Measurements from ENCODE around the gene PRCC. TPM values are rescaled to one million over a fixed set of nuclear protein-coding genes. Genes with fewer than 3 reads are reported as not detected.

The PRCC gene
- total and polyA plus RNA-seq, 2 of the 4 experiments (the other 2 are of a cell fraction): 10.6 to 59.6 TPM

DNA sequence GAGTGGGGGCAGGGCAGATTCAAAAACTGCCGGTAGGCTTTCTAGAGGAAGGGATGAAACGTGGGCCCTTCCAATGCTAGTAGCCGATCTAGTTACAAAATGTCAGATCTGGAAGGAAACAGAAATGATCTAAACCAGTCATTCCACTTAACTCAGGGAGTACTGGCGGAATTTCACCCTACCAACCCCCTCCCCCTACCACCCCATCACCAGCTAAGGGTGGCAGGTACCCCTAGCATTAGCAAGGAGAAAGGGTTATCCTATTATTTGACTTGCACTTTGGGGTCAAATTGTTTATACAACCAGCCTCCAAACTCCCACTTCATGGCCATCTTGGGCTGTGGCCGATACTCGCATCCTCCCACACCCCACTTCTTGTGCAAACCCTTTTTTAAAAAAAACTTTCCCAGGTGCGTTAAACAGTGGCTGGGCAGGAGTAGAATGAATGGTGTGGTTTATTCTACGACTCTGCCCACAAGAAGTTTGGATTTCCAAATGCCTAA lies 25.8 kb upstream of the PRCC start:
- no peak overlapping the region for H2BK20ac ChIP-seq (ENCODE audit: low read depth, low read length)
- H2BK120ac ChIP-seq (ENCODE audit: low read depth, low read length): no peak overlapping the region
- TF ChIP-seq POLR2A (IDR thresholded peaks at IDR 0.05; ENCODE audit: low read depth, low read length) (no peak), MAZ (IDR thresholded peaks at IDR 0.05; ENCODE audit: borderline replicate concordance, low read depth, low read length) (no peak), NFE2L2 (IDR thresholded peaks at IDR 0.05; ENCODE audit: low read depth, low read length) (no peak)
- H3K79me1 ChIP-seq (ENCODE audit: low read depth in 1 of 2, low read length in 2 of 2): peaks cover 10 to 65% of the 10 kb centered on the region in 2 experiments; a peak in 3 of 4 replicates
- H3K36me3 ChIP-seq (ENCODE audit: control insufficient read depth, insufficient read depth, low read length): peaks cover 38% of the 10 kb centered on the region
- H2BK5ac ChIP-seq (ENCODE audit: low read depth, low read length, poor library complexity, severe bottlenecking): peak overlapping the region; percentile 65
- dilution Hi-C loops (cut with HindIII; ENCODE audit: low sequenced_read_pairs, unreplicated experiment): no loop called here
- no peak overlapping the region for H3K9ac ChIP-seq (ENCODE audit: low read depth, low read length)
- H4K20me1 ChIP-seq (ENCODE audit: insufficient read depth, low read length): 0 out of 2 replicates have a peak, but pooled peaks cover 11% of the 10 kb centered on the region
- H4K91ac ChIP-seq (ENCODE audit: insufficient read depth, low read depth, low read length): peak overlapping the region; percentile 61
- peak overlapping the region; percentile 45 to 93 for H4K8ac ChIP-seq (ENCODE audit: low read depth in 2 of 2, low read length in 2 of 2)
- WGBS, 2 experiments (ENCODE audit: extremely low coverage in 2 of 2, insufficient read length in 1 of 2): no CpG with 5 or more reads among the region's 8 CpGs
- peaks cover 6% of the 10 kb centered on the region for H3K4me1 ChIP-seq (ENCODE audit: control insufficient read depth, insufficient read depth, low read length)
- H3K4ac ChIP-seq (ENCODE audit: low read depth, low read length): peak overlapping the region; percentile 72
- no peak for ATAC-seq (ENCODE audit: low read depth)
- H3K4me3 ChIP-seq (ENCODE audit: insufficient read depth, low read depth, low read length): no peak overlapping the region
- no peak for DNase-seq
- intact Hi-C loops (cut with micrococcal nuclease): loop anchor here (1.0 kb wide), 1 partner anchor 26 kb away; the partner anchor contains the start of gene PRCC
- in situ Hi-C loops (cut with MboI; ENCODE audit: low sequenced_read_pairs): no loop called here
- no peaks in the 10 kb centered on the region for H3K9me3 ChIP-seq (ENCODE audit: control insufficient read depth, insufficient read depth, low read length)
- no peaks in the 10 kb centered on the region for H3K27me3 ChIP-seq (ENCODE audit: control insufficient read depth, insufficient read depth, low read length)
- POLR2A ChIA-PET (ENCODE audit: unreplicated experiment): interaction anchor here (0.6 to 1.0 kb wide), 3 partner anchors 13 to 73 kb away, joined by 5 to 18 read pairs (median 8); partner anchors contain the start of genes ISG20L2, METTL25B and PRCC
- H3K23ac ChIP-seq (ENCODE audit: low read depth, low read length): no peak overlapping the region
- no peak overlapping the region for H2BK15ac ChIP-seq (ENCODE audit: low read depth, low read length)
- peak overlapping the region; percentile 62 for H3K27ac ChIP-seq (ENCODE audit: insufficient read depth, low read length)
- BruUV-seq (replicated peaks): no TSS peak
- peak overlapping the region; percentile 25; the same call in 1 of the 2 replicates for H3K56ac ChIP-seq (ENCODE audit: extremely low read depth, insufficient read depth, low read length)
- H2AK9ac ChIP-seq (replicated peaks; ENCODE audit: low read depth, low read length, poor library complexity): peak overlapping the region; percentile 99
- peak overlapping the region; percentile 84 for H2AK5ac ChIP-seq (ENCODE audit: low read depth, low read length)
- H3K4me2 ChIP-seq (ENCODE audit: low read depth, low read length): peak overlapping the region; percentile 48
- H2AFZ ChIP-seq (replicated peaks; ENCODE audit: low read length, poor library complexity): peak overlapping the region; percentile 97
- H3K9me1 ChIP-seq (ENCODE audit: insufficient read depth, low read length): peaks cover 14% of the 10 kb centered on the region
- H3K18ac ChIP-seq (ENCODE audit: low read depth, low read length): no peak overlapping the region
- H3K14ac ChIP-seq (replicated peaks; ENCODE audit: low read depth, low read length): peak overlapping the region; percentile 50
- peak overlapping the region; percentile 83 for H4K5ac ChIP-seq (ENCODE audit: low read depth, low read length)
- CTCF ChIA-PET: interaction anchor here (1.0 to 1.7 kb wide), 2 partner anchors 15 to 52 kb away, joined by 3 to 4 read pairs; no protein-coding TSS in a partner anchor

Measured in IMR-90 (cell line).